Smooth muscle cell (in vitro differentiated cells): ENCODE measurements around the gene DLG2. TPM values are rescaled to one million over a fixed set of nuclear protein-coding genes. Genes with fewer than 3 reads are reported as not detected.
A peak's percentile ranks its signal among the peaks of the same experiment; 100 is the strongest.

ENCODE experiments used
- DNase-seq: peaks from one replicate; lab custom pipeline; 2025; ENCODE audit not compliant: unreplicated experiment; lab: John Stamatoyannopoulos, UW
- H2AFZ ChIP-seq: fragments of 200-600 bp; sonication (generic); 2 replicates; pipeline ENCODE4 v1.6.0; 2016; ENCODE audit warnings: antibody characterized with exemption, low read depth, mild to moderate bottlenecking
- H3F3A ChIP-seq: fragments of 200-600 bp; sonication (generic); 2 replicates; pipeline ENCODE4 v1.6.0; 2017; ENCODE audit warnings: antibody characterized with exemption, low read depth
- H3K27ac ChIP-seq: fragments of 200-600 bp; sonication (generic); 2 replicates; pipeline ENCODE4 v1.5.1; 2016; ENCODE audit warnings: low read depth, mild to moderate bottlenecking
- H3K27me3 ChIP-seq: fragments of 200-600 bp; sonication (generic); 2 replicates; pipeline ENCODE4 v1.6.1; 2016; ENCODE audit warnings: low read depth, mild to moderate bottlenecking
- H3K36me3 ChIP-seq: fragments of 200-600 bp; sonication (generic); 2 replicates; pipeline ENCODE4 v1.5.1; 2016; ENCODE audit warnings: low read depth
- H3K4me1 ChIP-seq: fragments of 200-600 bp; sonication (generic); 2 replicates; pipeline ENCODE4 v1.5.1; 2016; ENCODE audit warnings: low read depth
- H3K4me2 ChIP-seq: fragments of 200-600 bp; sonication (generic); 2 replicates; pipeline ENCODE4 v1.6.0; 2016; ENCODE audit warnings: mild to moderate bottlenecking
- H3K4me3 ChIP-seq: fragments of 200-600 bp; sonication (generic); 2 replicates; pipeline ENCODE4 v1.5.1; 2016; ENCODE audit warnings: mild to moderate bottlenecking
- H3K79me2 ChIP-seq: fragments of 200-600 bp; sonication (generic); 2 replicates; pipeline ENCODE4 v1.6.0; 2016; ENCODE audit warnings: low read depth, mild to moderate bottlenecking
- H3K9ac ChIP-seq: fragments of 200-600 bp; sonication (generic); 2 replicates; pipeline ENCODE4 v1.6.0; 2016; ENCODE audit warnings: low read depth
- H3K9me3 ChIP-seq: fragments of 200-600 bp; sonication (generic); replicated peaks from 2 replicates; pipeline ENCODE4 v1.5.1; 2016; ENCODE audit warnings: low read depth
- H4K20me1 ChIP-seq: fragments of 200-600 bp; sonication (generic); 2 replicates; pipeline ENCODE4 v1.6.0; 2016; ENCODE audit warnings: low read depth
- WGBS: methylation state at CpG from one replicate; pipeline ENCODE4 v1.1.7; 2016; ENCODE audit warnings: low lambda C conversion rate; 5-methylcytosine and 5-hydroxymethylcytosine counted together
- polyA plus RNA-seq: library from polyadenylated mRNA; unstranded; fragments of >200 nt; fragmentation: Nextera tagmentation; extraction: Ambion mirVana; gene quantifications from 2 replicates; pipeline ENCODE4 v1.2.1, GENCODE V29; 2016
- total RNA-seq: library from RNA; depleted of rRNA; stranded (reverse); fragments of >200 nt; gene quantifications from 2 replicates; pipeline ENCODE4 v1.2.3, GENCODE V29; 2014
- TF ChIP-seq, protein P1 (sequence below): fragments of 200-600 bp; sonication (generic); IDR thresholded peaks from 2 replicates; pipeline ENCODE4 v1.5.1; 2017; ENCODE audit warnings: borderline replicate concordance, mild to moderate bottlenecking, antibody characterized with exemption; ENCODE audit not compliant: insufficient read depth, poor library complexity, severe bottlenecking

Gene DLG2
- total and polyA plus RNA-seq, 2 experiments from 2014 or later: 0.74 to 1.1 TPM

DNA sequence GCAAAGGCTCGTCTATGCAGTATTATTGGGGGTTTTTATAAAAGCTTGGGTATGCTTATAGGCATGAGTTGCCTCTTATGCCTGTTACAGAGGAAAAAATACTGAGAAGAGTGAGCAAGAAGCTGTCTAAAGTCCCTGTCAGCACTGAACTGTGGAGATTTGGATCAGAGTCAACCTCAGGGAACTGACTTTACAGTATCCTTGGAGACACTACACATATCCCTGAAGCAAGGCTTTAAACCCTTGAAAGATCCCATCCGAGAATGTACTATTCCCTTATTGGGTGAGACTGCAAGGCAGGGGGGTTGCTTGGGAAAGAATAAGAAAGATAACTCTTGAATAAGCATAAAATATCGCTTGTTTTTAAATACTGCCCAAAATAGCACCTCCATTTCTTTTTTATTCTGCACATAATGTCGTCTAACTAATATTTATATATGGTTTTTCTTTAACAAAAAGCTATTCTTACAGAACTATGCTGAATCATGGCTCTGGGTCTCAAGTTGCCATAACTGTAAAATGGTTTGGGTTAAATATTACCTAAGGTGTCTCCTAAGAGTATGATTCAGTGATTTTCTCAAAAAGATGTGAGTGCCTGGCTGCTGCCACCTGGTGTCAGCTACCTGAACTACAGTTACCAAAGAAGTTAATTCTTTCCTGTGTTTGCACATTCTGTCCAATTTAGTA, 1062.8 kb downstream of the DLG2 start:
- Histone ChIP-seq H3K4me1 (no peaks in the 10 kb centered on the region), H3K9me3 (no peaks in the 10 kb centered on the region), H2AFZ (no peak overlapping the region), H3F3A (no peaks in the 10 kb centered on the region), H3K27me3 (no peaks in the 10 kb centered on the region), H3K4me3 (no peak overlapping the region), H3K27ac (no peak overlapping the region), H3K4me2 (no peak overlapping the region), H4K20me1 (no peaks in the 10 kb centered on the region), H3K36me3 (no peaks in the 10 kb centered on the region), H3K79me2 (no peaks in the 10 kb centered on the region), H3K9ac (no peak overlapping the region)
- WGBS: 67% methylated on average over 4 of the region's 4 CpGs
- no peak for DNase-seq
- TF ChIP-seq, protein P1, sequence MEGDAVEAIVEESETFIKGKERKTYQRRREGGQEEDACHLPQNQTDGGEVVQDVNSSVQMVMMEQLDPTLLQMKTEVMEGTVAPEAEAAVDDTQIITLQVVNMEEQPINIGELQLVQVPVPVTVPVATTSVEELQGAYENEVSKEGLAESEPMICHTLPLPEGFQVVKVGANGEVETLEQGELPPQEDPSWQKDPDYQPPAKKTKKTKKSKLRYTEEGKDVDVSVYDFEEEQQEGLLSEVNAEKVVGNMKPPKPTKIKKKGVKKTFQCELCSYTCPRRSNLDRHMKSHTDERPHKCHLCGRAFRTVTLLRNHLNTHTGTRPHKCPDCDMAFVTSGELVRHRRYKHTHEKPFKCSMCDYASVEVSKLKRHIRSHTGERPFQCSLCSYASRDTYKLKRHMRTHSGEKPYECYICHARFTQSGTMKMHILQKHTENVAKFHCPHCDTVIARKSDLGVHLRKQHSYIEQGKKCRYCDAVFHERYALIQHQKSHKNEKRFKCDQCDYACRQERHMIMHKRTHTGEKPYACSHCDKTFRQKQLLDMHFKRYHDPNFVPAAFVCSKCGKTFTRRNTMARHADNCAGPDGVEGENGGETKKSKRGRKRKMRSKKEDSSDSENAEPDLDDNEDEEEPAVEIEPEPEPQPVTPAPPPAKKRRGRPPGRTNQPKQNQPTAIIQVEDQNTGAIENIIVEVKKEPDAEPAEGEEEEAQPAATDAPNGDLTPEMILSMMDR: peak; percentile 82

DNA sequence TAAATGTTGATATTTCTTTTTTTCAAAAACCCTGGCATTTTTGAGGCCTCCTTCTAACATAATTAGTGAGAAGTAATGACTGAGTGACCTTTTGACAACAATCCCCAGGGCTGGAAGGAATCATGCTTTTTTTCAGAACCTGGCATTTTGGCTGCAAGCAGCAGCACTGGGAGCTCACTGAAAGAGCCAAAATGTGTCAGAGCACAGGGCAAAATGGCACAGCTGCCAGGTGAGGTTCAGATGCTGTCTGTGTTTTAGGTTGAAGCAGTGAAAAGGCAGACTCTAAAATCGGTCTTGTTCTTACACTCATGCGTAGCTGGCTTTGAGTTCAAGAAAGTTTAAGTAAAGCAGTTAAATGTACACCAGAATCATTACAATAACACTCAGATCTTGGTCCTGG, 1063.8 kb downstream of the DLG2 start:
- Histone ChIP-seq H3K9me3 (no peaks in the 10 kb centered on the region), H2AFZ (no peak overlapping the region), H3K79me2 (no peaks in the 10 kb centered on the region), H4K20me1 (no peaks in the 10 kb centered on the region), H3K27ac (no peak overlapping the region), H3F3A (no peaks in the 10 kb centered on the region), H3K27me3 (no peaks in the 10 kb centered on the region), H3K36me3 (no peaks in the 10 kb centered on the region), H3K9ac (no peak overlapping the region), H3K4me2 (no peak overlapping the region), H3K4me3 (no peak overlapping the region), H3K4me1 (no peaks in the 10 kb centered on the region)
- WGBS: 89% methylated on average over 2 of the region's 2 CpGs
- TF ChIP-seq, protein P1: no peak
- no peak for DNase-seq

DNA sequence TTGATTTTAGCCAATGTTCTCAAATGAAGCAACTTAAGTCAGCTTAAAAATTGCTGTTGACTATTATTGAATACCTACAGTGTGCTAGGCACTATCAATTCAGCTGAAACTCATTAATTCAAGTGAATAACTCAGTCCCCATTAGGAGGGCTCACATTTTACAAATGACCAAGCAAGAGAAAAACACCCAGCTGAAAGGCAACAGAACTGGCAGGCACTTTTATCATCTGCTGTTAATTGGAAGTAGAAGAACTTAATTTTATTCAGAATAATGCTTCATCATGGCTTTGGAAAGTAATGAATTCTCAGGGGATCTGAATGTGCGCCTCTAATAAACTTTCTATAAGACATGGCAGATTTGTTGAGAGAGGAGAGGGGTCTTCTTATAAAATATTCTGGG, 1066.9 kb downstream of the DLG2 start:
- WGBS: 100% methylated on average over 1 of the region's 1 CpG
- no peaks in the 10 kb centered on the region for H3K79me2 ChIP-seq

More for the DNA sequence above, 1066.9 kb downstream of the DLG2 start:
- H3K36me3 ChIP-seq: no peaks in the 10 kb centered on the region
- H3K9me3 ChIP-seq: no peaks in the 10 kb centered on the region
- no peak overlapping the region for H3K9ac ChIP-seq
- no peak overlapping the region for H2AFZ ChIP-seq
- H4K20me1 ChIP-seq: no peaks in the 10 kb centered on the region
- H3K27ac ChIP-seq: no peak overlapping the region
- TF ChIP-seq, protein P1: no peak
- H3K4me2 ChIP-seq: no peak overlapping the region
- no peak overlapping the region for H3K4me3 ChIP-seq
- no peaks in the 10 kb centered on the region for H3K4me1 ChIP-seq
- H3F3A ChIP-seq: no peaks in the 10 kb centered on the region
- no peaks in the 10 kb centered on the region for H3K27me3 ChIP-seq
- DNase-seq: no peak
